HepG2 (cell line): ENCODE data around the gene TEAD3. TPM values are rescaled to one million over a fixed set of nuclear protein-coding genes. Genes with fewer than 3 reads are reported as not detected.

Experiments
- FOXK2 ChIP-seq: fragments of 450-650 bp; IDR thresholded peaks from 2 replicates; pipeline ENCODE4 v1.6.1; 2016
- HMG20A ChIP-seq: IDR thresholded peaks from 2 replicates; pipeline ENCODE4 v1.6.1; 2016; ENCODE audit warnings: borderline replicate concordance
- HMG20B ChIP-seq: conservative IDR thresholded peaks from 2 replicates; pipeline ENCODE4 v1.6.1; 2016; ENCODE audit warnings: missing genetic modification reagents, missing compliant biosample characterization
- SMC3 ChIP-seq: IDR thresholded peaks from 2 replicates; pipeline ENCODE4 v1.6.1; 2011; ENCODE audit warnings: low read length, improper control_type of control experiment
- TRIM22 ChIP-seq: fragments of 450-650 bp; IDR thresholded peaks from 2 replicates; pipeline ENCODE4 v1.6.1; 2017
- ZNF142 ChIP-seq: sonication (generic); formaldehyde crosslinking; IDR thresholded peaks from 2 replicates; pipeline ENCODE4 v1.4.0; 2020; ENCODE audit warnings: missing genetic modification reagents
- ZNF503 ChIP-seq: sonication (generic); formaldehyde crosslinking; IDR thresholded peaks from 2 replicates; pipeline ENCODE4 v1.4.0; 2020; ENCODE audit warnings: missing genetic modification reagents
- ZNF550 ChIP-seq: sonication (generic); formaldehyde crosslinking; IDR thresholded peaks from 2 replicates; pipeline ENCODE4 v1.4.0; 2020; ENCODE audit warnings: mild to moderate bottlenecking, missing genetic modification reagents, borderline replicate concordance
- ZNF720 ChIP-seq: sonication (generic); formaldehyde crosslinking; IDR thresholded peaks from 2 replicates; pipeline ENCODE4 v1.4.0; 2020; ENCODE audit warnings: missing genetic modification reagents
- ZNF737 ChIP-seq: sonication (generic); formaldehyde crosslinking; IDR thresholded peaks from 2 replicates; pipeline ENCODE4 v1.5.0; 2020; ENCODE audit warnings: missing genetic modification reagents, mild to moderate bottlenecking, borderline replicate concordance
- ZNF784 ChIP-seq: sonication (generic); formaldehyde crosslinking; IDR thresholded peaks from 2 replicates; pipeline ENCODE4 v1.5.1; 2020; ENCODE audit warnings: missing genetic modification reagents, mild to moderate bottlenecking, borderline replicate concordance
- polyA plus RNA-seq, 8 experiments: library from polyadenylated mRNA; depleted of rRNA in 3 of 8; stranded (reverse) in 7 of 8; unstranded in 1 of 8; fragments of >200 nt; fragmentation: Illumina TruSeq in 4 of 8; extraction: Trizol in 4 of 8; gene quantifications; 2 replicates each; pipeline versions ENCODE4 v1.2.1 to v1.2.3, GENCODE V29; 2011 to 2016; ENCODE audit warnings: low read depth in 4 of 8, missing spikeins in 1 of 8, mixed read lengths in 1 of 8; ENCODE audit not compliant: insufficient read depth in 1 of 8
- total RNA-seq, 5 experiments: library from RNA; depleted of rRNA; stranded (reverse); fragments of >200 nt; fragmentation: Illumina TruSeq; extraction: Trizol; gene quantifications; 2 replicates each; pipeline ENCODE4 v1.2.3, GENCODE V29; 2016; ENCODE audit warnings: low read depth in 1 of 5

TEAD3 gene
- total and polyA plus RNA-seq, 2 of the 13 experiments (the other 11 are each of a cell fraction or from before 2014, with no cell fraction given), result 15.1 to 16.5 TPM

- TF ChIP-seq ZNF142 (CRISPR knock-in tag), result no peak
- no peak for TF ChIP-seq ZNF503
- no peak for TF ChIP-seq ZNF550 (CRISPR knock-in tag)
- TF ChIP-seq SMC3, result no peak
- no peak for TF ChIP-seq ZNF720 (CRISPR knock-in tag)
- TF ChIP-seq HMG20A, result no peak
- TF ChIP-seq HMG20B (CRISPR knock-in tag), result no peak
- no peak for TF ChIP-seq ZNF784 (CRISPR knock-in tag)
- TF ChIP-seq FOXK2, result no peak
- TF ChIP-seq TRIM22, result no peak
- TF ChIP-seq ZNF737, result no peak
Measured at GRCh38 chr6:35463292-35463691, 33.6 kb downstream of the TEAD3 start (continued).
